Mucosa of rectum (tissue), 2 donors: ENCODE results near the gene RASAL2.

ENCODE experiments used
- H3K27ac ChIP-seq, 2 donors: one replicate each; pipeline ENCODE4 v1.7.0; 2013; ENCODE audit warnings: inconsistent platforms in 2 of 2, low read depth in 2 of 2, low read length in 2 of 2
- H3K27me3 ChIP-seq, 2 donors: one replicate each; pipeline ENCODE4 v1.7.0; 2013; ENCODE audit warnings: low read length in 2 of 2; ENCODE audit not compliant: control insufficient read depth in 2 of 2, insufficient read depth in 2 of 2
- H3K36me3 ChIP-seq, 2 donors: one replicate each; pipeline ENCODE4 v1.7.0; 2013; ENCODE audit warnings: low read length in 2 of 2; ENCODE audit not compliant: control insufficient read depth in 2 of 2, insufficient read depth in 2 of 2
- H3K4me1 ChIP-seq, 2 donors: one replicate each; pipeline ENCODE4 v1.7.0; 2013; ENCODE audit warnings: low read length in 2 of 2, mild to moderate bottlenecking in 1 of 2; ENCODE audit not compliant: control insufficient read depth in 2 of 2, insufficient read depth in 2 of 2
- H3K4me3 ChIP-seq, 2 donors: one replicate each; pipeline ENCODE4 v1.7.0; 2013; ENCODE audit warnings: low read length in 2 of 2
- H3K9ac ChIP-seq, 2 donors: one replicate each; pipeline ENCODE4 v1.7.0; 2013; ENCODE audit warnings: low read length in 2 of 2, low read depth in 1 of 2, mild to moderate bottlenecking in 1 of 2
- H3K9me3 ChIP-seq, 2 donors: one replicate each; pipeline ENCODE4 v1.7.0; 2013; ENCODE audit warnings: low read length in 2 of 2; ENCODE audit not compliant: control insufficient read depth in 2 of 2
- donor health status: healthy.
- donor health status: Normal muscosa, but diverticular disease.

The RASAL2 gene

GRCh38 chr1:178518894-178519293 lies 425.0 kb downstream of the RASAL2 start:
- no peak overlapping the region for H3K27ac ChIP-seq
- no peaks in the 10 kb centered on the region for H3K4me1 ChIP-seq

GRCh38 chr1:178520803-178521202 lies 426.9 kb downstream of the RASAL2 start:
- Histone ChIP-seq H3K9ac (no peak overlapping the region), H3K27ac (no peak overlapping the region), H3K9me3 (no peaks in the 10 kb centered on the region), H3K27me3 (no peaks in the 10 kb centered on the region), H3K36me3 (no peaks in the 10 kb centered on the region), H3K4me3 (no peak overlapping the region), H3K4me1 (no peaks in the 10 kb centered on the region)

More at GRCh38 chr1:178518894-178519293, 425.0 kb downstream of the RASAL2 start:
- Histone ChIP-seq H3K4me3 (no peak overlapping the region), H3K27me3 (no peaks in the 10 kb centered on the region), H3K36me3 (no peaks in the 10 kb centered on the region), H3K9me3 (no peaks in the 10 kb centered on the region), H3K9ac (no peak overlapping the region)

GRCh38 chr1:178521241-178521640 lies 427.3 kb downstream of the RASAL2 start:
- Histone ChIP-seq H3K4me1 (no peaks in the 10 kb centered on the region), H3K4me3 (no peak overlapping the region), H3K27ac (no peak overlapping the region), H3K27me3 (no peaks in the 10 kb centered on the region), H3K36me3 (no peaks in the 10 kb centered on the region), H3K9me3 (no peaks in the 10 kb centered on the region), H3K9ac (no peak overlapping the region)

- Histone ChIP-seq H3K9ac (no peak overlapping the region), H3K4me3 (no peak overlapping the region), H3K27me3 (no peaks in the 10 kb centered on the region), H3K4me1 (peaks cover 0 to 2% of the 10 kb centered on the region in 2 donors), H3K36me3 (no peaks in the 10 kb centered on the region), H3K27ac (no peak overlapping the region), H3K9me3 (no peaks in the 10 kb centered on the region)
These were observed 433.2 kb downstream of the RASAL2 start for GRCh38 chr1:178527117-178527516.

- H3K9me3 ChIP-seq: no peaks in the 10 kb centered on the region
- H3K27me3 ChIP-seq: no peaks in the 10 kb centered on the region
- H3K9ac ChIP-seq: no peak overlapping the region
- peaks cover 4 to 8% of the 10 kb centered on the region in 2 donors for H3K4me1 ChIP-seq
- no peaks in the 10 kb centered on the region for H3K36me3 ChIP-seq
- no peak overlapping the region for H3K4me3 ChIP-seq
- no peak overlapping the region for H3K27ac ChIP-seq
These were observed 434.5 kb downstream of the RASAL2 start for GRCh38 chr1:178528228-178528952.

GRCh38 chr1:178528953-178529335 lies 435.0 kb downstream of the RASAL2 start:
- Histone ChIP-seq H3K9me3 (no peaks in the 10 kb centered on the region), H3K36me3 (no peaks in the 10 kb centered on the region), H3K9ac (no peak overlapping the region), H3K4me3 (no peak overlapping the region), H3K4me1 (peaks cover 4 to 8% of the 10 kb centered on the region in 2 donors), H3K27me3 (no peaks in the 10 kb centered on the region), H3K27ac (no peak overlapping the region)

- H3K27me3 ChIP-seq: no peaks in the 10 kb centered on the region
- H3K36me3 ChIP-seq: no peaks in the 10 kb centered on the region
- no peak overlapping the region for H3K27ac ChIP-seq
- H3K4me1 ChIP-seq: peaks cover 4 to 8% of the 10 kb centered on the region in 2 donors
- H3K4me3 ChIP-seq: no peak overlapping the region
- H3K9me3 ChIP-seq: no peaks in the 10 kb centered on the region
- no peak overlapping the region for H3K9ac ChIP-seq
These were observed 435.6 kb downstream of the RASAL2 start for GRCh38 chr1:178529364-178530036.

- H3K9me3 ChIP-seq: no peaks in the 10 kb centered on the region
- H3K4me1 ChIP-seq: peaks cover 4 to 8% of the 10 kb centered on the region in 2 donors
- no peaks in the 10 kb centered on the region for H3K27me3 ChIP-seq
- H3K9ac ChIP-seq: no peak overlapping the region
- no peaks in the 10 kb centered on the region for H3K36me3 ChIP-seq
- no peak overlapping the region for H3K4me3 ChIP-seq
- H3K27ac ChIP-seq: no peak overlapping the region
These were observed 436.1 kb downstream of the RASAL2 start for GRCh38 chr1:178530037-178530402.

GRCh38 chr1:178530502-178530901 lies 436.6 kb downstream of the RASAL2 start:
- no peaks in the 10 kb centered on the region for H3K27me3 ChIP-seq
- H3K27ac ChIP-seq: no peak overlapping the region
- H3K9me3 ChIP-seq: no peaks in the 10 kb centered on the region
- no peaks in the 10 kb centered on the region for H3K36me3 ChIP-seq
- H3K9ac ChIP-seq: no peak overlapping the region
- no peak overlapping the region for H3K4me3 ChIP-seq
- H3K4me1 ChIP-seq: peaks cover 4 to 8% of the 10 kb centered on the region in 2 donors

- peaks cover 5 to 8% of the 10 kb centered on the region in 2 donors for H3K4me1 ChIP-seq
- H3K4me3 ChIP-seq: peak overlapping the region in 1 of 2 donors; percentile 48
- H3K36me3 ChIP-seq: no peaks in the 10 kb centered on the region
- H3K9ac ChIP-seq: peak overlapping the region in 1 of 2 donors; percentile 6
- no peaks in the 10 kb centered on the region for H3K27me3 ChIP-seq
- no peaks in the 10 kb centered on the region for H3K9me3 ChIP-seq
- H3K27ac ChIP-seq: no peak overlapping the region
These were observed 438.0 kb downstream of the RASAL2 start for GRCh38 chr1:178531887-178532286.
